ENCODE results near the gene GCC2. TPM values are rescaled to one million over a fixed set of nuclear protein-coding genes. Genes with fewer than 3 reads are reported as not detected.

Gene GCC2
- total and polyA plus RNA-seq, 9 of the 15 experiments (the other 6 are each of a cell fraction or from before 2014, with no cell fraction given), result 11.4 to 35.7 (median 19.9) TPM

DNA sequence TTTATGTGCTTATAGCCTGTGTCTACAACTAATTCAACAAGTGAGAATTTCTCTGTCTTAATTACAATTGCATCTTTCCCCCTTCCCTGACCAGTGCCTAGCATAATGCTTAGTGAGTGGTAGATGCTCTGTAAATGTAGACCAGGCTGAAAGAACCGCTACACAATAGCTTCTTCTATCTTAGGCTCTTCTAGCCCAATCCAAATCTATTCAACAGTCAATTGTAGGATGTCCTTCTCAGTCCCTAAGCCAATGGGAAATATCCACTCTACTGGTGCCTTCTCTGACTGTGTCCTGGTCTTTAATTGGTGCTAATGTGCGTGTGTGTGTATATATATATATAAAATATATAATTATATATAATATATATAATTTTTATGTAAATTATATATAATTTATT lies 34.1 kb upstream of the GCC2 start (continued):
- TF ChIP-seq ZC3H11A (IDR thresholded peaks at IDR 0.05; ENCODE audit: low read depth, low read length) (no peak), EZH2 (IDR thresholded peaks at IDR 0.05; ENCODE audit: borderline replicate concordance, low read depth, low read length) (no peak), ZFX (CRISPR knock-in tag; IDR thresholded peaks at IDR 0.05) (no peak)

- in situ Hi-C loops (cut with MboI) (no loop called here), intact Hi-C loops (cut with micrococcal nuclease) (loop anchor here (1.0 kb wide), 1 partner anchor 167 kb away; no protein-coding TSS in a partner anchor)
- Histone ChIP-seq H3K4me2 (ENCODE audit: insufficient read depth, low read length) (no peak overlapping the region), H3K36me3 (ENCODE audit: control insufficient read depth, insufficient read depth, low read length) (no peaks in the 10 kb centered on the region), H2AFZ (ENCODE audit: low read depth, low read length) (peak overlapping the region; percentile 11; the same call in 1 of the 2 replicates), H3K27me3 (ENCODE audit: control insufficient read depth in 2 of 2, insufficient read depth in 2 of 2, low read length in 2 of 2) (no peaks in the 10 kb centered on the region), H3K4me3 (no peak overlapping the region), H3K9me1 (ENCODE audit: control insufficient read depth, insufficient read depth, low read length) (no peaks in the 10 kb centered on the region), H3K4me1 (replicated peaks in 1 of 2; ENCODE audit: control insufficient read depth in 2 of 2, insufficient read depth in 2 of 2, low read length in 2 of 2) (peaks cover 0 to 16% of the 10 kb centered on the region in 2 experiments; a peak in 2 of 5 replicates), H3K79me2 (ENCODE audit: control insufficient read depth, insufficient read depth, low read length) (no peaks in the 10 kb centered on the region), H3K9me3 (replicated peaks; ENCODE audit: control insufficient read depth, insufficient read depth, low read depth, low read length) (no peaks in the 10 kb centered on the region), H3K9ac (ENCODE audit: insufficient read depth in 1 of 2, low read depth in 2 of 2, low read length in 2 of 2) (no peak overlapping the region), H4K20me1 (replicated peaks; ENCODE audit: control insufficient read depth, insufficient read depth, low read length) (no peaks in the 10 kb centered on the region), H3K27ac (ENCODE audit: extremely low read depth, low read depth, low read length) (no peak overlapping the region)
- FAIRE-seq, result no peak
- CTCF ChIA-PET (ENCODE audit: low intra/inter-chr PET ratio), result no interaction called here
- peak; percentile 90 for ATAC-seq
- POLR2A ChIA-PET, result no interaction called here
- BruUV-seq (replicated peaks), result no TSS peak
- DNase-seq (ENCODE audit: extremely low read depth in 1 of 4, low spot score in 3 of 4), result peak in 2 of 4 experiments; percentile 35 to 44
- WGBS (ENCODE audit: insufficient coverage, low coverage, missing lambda C conversion rate), result 10% methylated on average over 2 of the region's 2 CpGs
- peak in 1 of 2 experiments; percentile 64; a peak in 2 of 4 replicates for TF ChIP-seq RAD21 (CRISPR knock-in tag; conservative IDR thresholded peaks at IDR 0.05 in 1 of 2, IDR thresholded peaks at IDR 0.05 in 1 of 2)
- no peak for TF ChIP-seq KAT8 (IDR thresholded peaks at IDR 0.05; ENCODE audit: low read depth)
- no peak for TF ChIP-seq E2F5 (CRISPR knock-in tag; IDR thresholded peaks at IDR 0.05)
- TF ChIP-seq SMC3 (conservative IDR thresholded peaks at IDR 0.05; ENCODE audit: insufficient read depth, low read depth, low read length), result 0 out of 2 replicates have a peak, but pooled peaks have one; percentile 18
- TF ChIP-seq CTCF (IDR thresholded peaks at IDR 0.05 in 2 of 3, conservative IDR thresholded peaks at IDR 0.05 in 1 of 3; ENCODE audit: insufficient read depth in 2 of 3, low read depth in 1 of 3, low read length in 3 of 3), result peak; percentile 45 to 95 (median 74); a peak in 5 of 6 replicates
- peak; percentile 42; the same call in 1 of the 2 replicates for TF ChIP-seq HMBOX1 (IDR thresholded peaks at IDR 0.05)
Observed at GRCh38 chr2:108417254-108417653, 31.8 kb upstream of the GCC2 start.
